ENCODE results near the gene VEZF1.

Gene VEZF1

DNA sequence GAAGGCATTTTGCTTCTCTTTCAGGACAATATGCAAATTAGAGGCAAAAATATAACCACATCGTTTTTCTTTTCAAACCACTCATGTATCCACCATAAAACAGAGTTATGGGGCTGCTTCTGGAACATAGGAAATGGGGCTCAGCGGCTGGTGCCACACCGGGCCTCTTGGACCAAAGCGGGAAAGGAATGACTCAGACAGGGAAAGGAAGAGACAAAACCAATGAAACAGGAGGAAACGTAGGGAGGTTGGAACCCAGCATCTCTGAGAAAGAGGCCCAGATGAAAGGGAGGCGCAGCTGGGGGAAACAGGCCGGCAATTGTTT, 61.4 kb downstream of the VEZF1 start:
- DNase-seq: no peak

DNA sequence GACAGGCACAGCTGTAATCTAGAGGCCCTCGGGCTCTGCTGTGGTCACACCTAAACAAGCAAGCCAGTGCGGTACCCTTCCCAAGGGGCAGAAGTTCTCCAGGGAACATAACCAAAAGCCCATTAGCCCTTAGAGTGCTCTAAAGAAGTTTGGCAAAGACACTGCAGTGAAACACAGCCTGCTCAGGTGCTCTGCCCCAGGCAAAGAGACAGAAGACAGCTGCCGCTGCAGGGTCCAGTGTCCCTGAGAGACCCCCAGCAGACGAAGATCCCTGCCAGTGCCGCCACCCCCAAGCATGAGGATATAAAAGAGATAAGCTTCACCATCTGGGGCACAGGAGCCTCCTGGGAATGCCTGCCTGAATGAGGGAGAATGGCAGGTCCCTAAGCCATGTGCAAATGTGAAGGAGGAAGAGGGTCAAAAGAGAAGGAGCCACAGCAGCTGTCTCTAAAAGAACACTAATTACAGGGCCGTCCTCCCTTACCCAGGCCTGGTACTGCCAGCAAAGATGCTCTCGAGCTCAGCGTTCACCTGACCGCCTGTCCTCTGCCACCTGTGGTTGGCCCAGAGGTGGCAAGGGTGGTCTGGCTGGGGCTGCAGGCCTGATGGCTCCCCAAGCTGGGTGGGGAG, 62.6 kb downstream of the VEZF1 start:
- no peak for DNase-seq

DNA sequence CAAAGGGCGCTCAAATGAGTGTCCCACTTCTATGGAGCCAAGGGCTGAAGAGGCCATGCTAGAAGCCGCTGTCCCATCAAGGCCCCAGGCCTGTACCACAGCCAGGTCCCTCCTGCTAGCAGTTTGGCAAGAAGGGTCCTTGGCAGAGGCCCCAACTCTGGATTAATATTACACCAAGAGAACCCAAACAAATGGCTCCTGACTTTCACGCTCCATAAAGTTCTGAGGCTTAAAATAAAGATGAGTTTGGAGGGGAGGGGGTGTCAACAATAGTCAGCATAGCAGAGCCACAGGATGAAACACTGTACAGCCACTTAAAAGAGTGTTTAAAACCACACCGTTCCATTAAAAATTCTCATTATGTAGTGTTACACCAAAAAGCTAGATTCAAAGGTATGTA, 63.4 kb downstream of the VEZF1 start:
- no peak for DNase-seq
